AG08395 (cell line): Measurements from ENCODE around the gene NAV2.

Experiments
- DNase-seq: peaks from one replicate; pipeline ENCODE4 v3.0.0; 2012; ENCODE audit warnings: mixed read lengths, low spot score

The NAV2 gene

DNA sequence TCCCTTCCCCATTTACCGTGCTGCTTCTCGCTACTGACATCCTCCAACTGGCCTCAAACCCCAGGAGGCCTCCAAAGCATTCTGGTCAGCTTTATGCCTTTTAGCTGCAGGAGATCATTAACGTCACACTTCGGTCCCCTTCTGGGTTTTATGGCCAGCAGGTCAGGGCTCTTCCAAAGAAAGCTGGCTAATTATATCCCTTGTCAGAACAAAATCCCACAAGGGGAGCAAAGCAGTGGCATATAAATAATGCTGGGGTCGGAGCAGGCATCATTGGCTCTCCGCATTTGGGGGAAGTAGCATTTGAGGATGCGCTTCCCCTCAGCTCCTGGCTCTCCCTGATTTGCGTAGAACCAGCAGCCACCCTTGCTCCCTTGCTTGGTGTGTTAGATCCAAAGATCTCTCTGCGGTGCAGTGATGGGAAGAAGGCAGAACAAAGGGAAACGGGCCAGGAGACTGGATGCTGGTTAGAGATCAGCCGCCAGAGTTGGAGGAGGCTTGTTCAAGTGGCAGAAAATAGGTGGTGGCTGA lies 330.2 kb downstream of the NAV2 start:
- no peak for DNase-seq

DNA sequence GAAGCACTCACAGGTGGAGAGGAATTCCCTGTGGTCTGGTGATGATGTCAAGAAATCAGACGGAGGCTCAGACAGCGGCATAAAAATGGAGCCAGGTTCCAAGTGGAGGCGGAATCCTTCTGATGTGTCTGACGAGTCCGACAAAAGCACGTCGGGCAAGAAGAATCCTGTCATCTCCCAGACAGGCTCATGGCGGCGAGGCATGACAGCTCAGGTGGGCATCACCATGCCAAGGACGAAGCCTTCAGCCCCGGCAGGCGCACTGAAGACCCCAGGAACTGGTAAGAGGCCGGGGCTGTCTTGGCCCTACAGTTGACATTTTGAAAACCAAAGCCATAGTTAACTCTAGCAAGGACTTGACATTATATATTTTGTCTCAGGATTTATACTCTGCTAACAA lies 331.4 kb downstream of the NAV2 start:
- no peak for DNase-seq

DNA sequence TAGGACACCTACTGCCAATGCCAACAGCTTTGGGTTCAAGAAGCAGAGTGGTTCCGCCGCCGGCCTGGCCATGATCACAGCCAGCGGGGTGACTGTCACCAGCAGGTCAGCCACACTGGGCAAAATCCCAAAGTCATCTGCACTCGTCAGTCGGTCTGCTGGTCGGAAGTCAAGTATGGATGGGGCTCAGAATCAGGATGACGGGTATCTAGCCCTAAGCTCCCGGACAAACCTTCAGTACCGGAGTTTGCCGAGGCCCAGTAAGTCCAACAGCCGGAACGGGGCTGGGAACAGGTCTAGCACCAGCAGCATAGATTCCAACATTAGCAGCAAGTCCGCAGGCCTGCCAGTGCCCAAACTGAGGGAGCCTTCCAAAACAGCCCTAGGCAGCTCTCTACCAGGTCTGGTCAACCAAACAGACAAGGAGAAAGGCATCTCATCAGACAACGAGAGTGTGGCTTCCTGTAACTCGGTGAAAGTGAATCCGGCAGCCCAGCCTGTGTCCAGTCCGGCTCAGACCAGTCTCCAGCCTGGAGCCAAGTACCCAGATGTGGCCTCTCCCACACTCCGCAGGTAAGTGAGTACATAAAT lies 332.6 kb downstream of the NAV2 start:
- no peak for DNase-seq

DNA sequence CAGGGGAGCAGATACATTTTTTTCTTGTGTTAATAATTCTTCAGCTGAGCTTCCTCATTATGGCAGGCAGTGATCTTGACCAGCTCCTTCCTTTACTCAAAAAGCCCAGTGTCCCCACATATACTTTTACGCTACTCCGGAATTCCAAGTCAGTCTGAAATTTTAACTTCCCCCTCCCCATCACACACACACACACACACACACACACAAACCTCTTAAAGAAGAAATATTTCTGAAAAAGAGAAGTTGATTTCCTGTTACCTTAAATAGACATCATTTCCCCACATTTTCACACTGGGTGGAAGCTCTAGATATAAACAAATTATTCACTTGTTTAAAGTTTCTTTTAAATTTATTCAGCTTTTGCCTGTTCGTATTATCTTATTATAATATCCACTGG lies 333.8 kb downstream of the NAV2 start:
- no peak for DNase-seq

DNA sequence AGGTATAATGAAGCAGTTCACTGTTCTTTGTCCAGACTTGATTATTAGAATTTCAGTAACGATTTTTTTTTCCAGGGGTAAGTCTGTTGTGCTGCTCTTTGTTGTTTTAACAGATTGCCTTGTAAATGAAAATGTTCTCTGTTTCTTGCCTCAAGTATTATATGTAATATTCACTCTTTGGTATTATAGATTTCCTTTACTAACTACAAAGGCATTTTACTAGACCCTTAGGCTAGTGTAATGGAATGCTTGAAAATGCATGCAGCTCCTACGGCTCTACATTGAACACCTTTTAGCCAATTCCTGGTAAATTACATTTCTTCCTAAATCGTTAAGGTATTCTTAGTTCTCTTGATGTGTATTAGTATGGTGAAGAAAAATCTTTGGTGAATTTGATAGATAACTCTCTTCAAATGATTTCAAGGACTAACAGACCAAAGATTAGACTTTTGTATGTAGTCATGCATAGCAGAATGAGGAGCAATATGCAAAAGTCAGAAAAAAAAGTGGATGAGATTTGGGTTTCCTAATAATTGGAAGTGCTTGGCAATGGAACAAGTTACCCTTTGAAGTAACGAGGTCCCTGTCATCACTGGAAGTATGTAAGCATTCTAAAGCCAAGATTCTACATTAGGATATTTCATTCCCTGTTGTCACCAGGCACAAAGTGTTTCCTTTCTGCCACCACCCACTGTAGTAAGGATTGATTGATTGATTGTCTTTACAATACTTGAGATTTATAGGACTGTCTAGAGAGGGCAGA lies 334.6 kb downstream of the NAV2 start:
- no peak for DNase-seq

DNA sequence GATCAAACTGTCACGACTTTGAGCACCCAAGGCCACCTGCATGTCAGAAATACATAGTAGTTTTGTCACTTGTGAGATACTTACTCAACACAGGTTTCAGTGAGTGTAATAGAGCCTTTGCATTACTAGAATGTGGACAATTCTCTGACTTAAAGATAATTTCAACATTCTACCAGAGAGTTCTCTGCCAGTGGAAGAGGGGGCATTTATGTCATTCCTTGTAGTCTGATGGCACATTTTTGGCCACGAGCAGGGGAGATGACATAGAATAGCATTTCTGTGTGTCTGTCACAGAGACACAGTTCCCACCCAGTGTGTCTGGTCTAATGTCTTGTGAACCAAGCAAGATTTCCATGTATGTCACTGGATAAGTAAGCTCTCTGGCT lies 335.1 kb downstream of the NAV2 start:
- no peak for DNase-seq

DNA sequence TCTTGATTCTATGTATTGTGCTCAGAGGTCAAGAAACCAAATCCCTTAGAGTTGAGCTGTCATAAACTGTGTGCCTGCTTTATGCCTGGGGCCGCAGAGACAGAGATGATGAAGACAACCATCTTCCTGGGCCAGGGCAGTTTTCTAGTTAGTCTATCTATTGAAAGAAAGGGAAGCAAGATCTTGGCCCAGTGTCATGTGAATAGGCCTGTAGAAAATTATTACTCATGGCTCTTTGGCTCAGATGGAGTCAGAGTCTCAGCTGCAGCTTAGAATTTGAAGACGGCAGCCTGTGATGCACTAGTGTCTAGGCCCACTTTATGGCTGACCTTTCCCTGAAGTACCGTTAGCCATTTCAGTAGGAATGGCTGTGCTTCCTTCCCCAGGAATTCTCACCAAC lies 335.6 kb downstream of the NAV2 start:
- peak; percentile 26 for DNase-seq

DNA sequence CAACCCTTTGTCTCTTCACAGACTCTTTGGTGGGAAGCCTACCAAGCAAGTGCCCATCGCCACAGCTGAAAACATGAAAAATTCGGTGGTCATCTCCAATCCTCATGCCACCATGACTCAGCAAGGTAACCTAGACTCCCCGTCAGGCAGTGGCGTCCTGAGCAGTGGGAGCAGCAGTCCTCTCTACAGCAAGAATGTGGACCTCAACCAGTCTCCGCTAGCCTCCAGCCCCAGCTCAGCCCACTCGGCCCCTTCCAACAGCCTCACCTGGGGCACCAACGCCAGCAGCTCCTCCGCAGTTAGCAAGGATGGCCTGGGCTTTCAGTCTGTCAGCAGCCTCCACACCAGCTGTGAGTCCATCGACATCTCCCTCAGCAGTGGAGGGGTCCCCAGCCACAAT lies 336.1 kb downstream of the NAV2 start:
- no peak for DNase-seq

DNA sequence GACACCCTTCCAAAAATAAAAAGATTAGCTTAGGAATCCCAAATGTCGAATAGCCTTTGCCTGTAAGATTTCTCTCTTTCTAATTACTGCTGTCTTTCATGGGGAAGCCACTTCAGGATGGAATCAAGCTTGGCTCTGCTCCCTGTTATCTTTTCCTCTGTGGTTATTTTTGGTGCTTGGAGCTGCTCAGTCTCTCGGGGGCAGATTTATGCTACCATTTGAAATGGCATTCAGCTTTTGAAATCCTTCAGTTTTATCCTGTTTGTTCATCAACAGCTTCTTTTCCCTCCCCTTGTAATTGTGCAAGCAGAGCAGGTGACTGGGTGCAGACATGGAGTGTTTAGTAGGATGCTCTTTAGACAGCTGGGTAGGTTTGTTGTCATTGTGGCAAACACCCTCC lies 336.6 kb downstream of the NAV2 start:
- DNase-seq, result no peak

DNA sequence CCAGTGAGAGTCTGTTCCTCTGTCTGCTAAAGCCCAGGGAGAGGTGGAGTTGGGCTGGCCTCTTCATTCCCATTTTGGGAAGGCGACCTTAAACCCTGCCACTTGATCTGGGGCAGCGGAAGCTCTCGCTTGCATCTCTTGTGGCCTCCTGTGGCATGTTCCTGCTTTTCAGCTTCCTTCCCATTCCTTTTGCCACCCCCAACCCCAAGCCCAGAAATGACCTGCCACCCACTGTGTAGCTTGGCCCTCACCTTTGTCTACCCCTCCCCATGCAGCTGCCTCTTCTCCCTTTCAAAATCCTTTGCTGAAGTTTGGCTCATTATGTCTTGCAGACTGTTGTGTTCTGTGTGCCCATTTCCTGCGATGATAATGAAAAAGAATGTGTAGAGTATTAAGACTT lies 337.4 kb downstream of the NAV2 start:
- no peak for DNase-seq

DNA sequence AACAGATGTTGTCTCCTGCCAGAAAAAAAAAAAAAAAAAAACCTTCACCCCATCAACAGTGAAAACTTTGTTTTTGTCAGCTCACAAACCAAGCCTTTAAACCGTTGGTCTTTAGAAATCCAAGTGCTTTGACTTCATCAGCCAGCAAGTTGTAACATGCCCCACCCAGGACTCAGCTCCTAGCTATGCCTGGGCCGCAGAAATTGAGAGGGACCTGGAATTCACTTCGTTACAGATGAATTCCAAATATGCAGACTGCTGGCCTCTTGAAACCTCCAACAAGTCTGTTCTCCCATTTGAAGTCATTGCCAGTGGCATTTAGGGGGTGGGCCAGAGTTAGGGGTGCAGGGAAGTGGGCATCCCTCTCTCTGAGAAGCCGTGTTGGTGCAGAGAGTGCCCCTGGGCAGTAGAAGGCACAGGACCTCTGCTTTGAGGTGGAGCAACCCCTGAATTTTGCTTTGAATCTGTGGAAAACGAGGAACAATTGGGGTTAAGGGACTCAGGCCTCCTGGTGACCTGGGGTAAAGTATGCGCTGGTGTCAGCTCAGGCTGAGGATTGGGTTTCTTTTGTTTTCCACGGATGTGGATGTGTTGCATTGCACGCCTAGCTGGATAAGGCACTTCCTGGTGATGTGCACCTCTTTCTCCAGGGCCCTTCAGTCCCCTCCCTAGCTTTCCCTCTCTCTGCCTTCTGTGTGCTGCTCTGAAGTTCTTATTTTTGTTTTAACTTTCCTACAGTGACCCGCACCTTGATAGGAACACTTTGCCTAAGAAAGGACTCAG lies 338.1 kb downstream of the NAV2 start:
- DNase-seq, result no peak

DNA sequence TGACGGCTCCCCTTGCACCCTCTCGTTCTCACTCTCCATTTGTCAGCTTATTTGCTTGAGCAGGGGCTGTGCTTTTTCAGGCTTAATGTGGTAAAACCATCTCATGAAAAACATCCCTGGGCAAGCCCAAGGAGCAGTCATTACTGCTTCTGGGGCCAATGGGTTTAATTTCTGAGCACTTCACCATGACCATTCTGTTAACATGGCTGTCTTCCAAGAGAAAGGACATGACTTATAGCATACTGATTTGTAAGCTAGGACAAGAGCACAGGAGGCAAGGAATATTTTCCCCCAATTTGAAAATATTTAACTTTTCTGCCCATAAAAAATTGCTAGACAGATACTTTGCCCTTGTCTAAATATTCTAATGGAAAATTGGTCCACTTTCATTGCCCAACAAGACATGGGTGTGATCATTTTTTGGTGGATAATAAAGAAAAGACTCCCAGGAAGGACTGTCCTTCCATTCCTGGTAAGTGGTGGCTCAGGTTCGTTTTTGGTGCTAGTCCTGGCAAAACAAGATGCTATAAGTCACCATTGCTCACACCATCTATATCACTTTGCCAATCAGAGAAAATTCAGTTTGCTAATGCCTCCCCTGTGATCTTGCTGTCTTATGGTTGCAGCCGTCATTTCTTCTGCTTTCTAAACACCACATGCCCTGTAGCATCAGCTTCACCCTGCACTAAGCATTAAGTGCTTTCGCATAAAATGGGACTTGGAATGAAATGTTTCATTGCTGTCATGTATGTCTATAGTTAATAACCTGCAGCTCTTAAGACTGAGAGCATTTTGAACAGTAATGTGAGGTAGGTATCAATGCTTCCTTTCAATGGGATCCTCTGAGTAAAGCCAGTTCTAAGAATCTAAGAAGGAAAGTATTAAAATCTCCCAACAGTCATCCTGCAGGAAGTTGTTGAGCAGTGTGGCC lies 339.1 kb downstream of the NAV2 start:
- DNase-seq, result no peak

DNA sequence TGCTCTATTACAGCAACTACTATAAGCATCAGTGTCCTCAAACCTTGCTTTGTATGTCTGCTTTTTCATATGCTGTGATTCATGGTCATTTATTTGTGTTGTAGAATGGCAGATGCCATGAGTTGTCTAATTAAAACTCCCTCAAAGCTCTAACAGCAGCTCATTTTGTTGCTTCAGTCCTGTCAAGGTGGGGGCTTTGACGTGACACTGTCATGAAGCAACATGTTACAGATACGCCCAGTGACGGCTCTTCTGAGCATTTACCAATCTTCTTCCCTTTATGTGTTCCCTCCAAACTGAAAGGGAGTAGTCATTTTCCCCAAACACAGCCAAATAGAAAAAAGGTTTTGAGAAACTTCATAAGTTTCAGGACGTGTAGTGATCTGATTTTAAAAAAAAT lies 340.9 kb downstream of the NAV2 start:
- no peak for DNase-seq

DNA sequence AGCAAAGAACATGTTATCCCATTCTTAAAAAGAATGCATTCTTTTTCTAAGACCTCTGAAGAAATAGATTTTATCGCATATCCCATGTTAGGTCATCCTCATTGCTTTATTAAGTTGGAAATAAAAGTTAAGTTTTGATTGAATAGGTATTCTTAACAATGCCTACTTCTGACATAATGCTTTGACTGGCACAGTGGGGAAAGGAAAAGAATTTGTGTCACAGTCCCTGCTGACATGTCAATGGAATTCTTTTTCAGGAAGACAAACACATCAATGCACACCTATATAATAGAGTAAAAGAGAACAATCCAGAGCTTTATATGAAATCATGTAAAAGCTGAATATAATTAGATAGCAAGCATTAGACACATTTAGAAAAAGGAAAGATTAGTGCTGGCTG lies 341.9 kb downstream of the NAV2 start:
- no peak for DNase-seq

DNA sequence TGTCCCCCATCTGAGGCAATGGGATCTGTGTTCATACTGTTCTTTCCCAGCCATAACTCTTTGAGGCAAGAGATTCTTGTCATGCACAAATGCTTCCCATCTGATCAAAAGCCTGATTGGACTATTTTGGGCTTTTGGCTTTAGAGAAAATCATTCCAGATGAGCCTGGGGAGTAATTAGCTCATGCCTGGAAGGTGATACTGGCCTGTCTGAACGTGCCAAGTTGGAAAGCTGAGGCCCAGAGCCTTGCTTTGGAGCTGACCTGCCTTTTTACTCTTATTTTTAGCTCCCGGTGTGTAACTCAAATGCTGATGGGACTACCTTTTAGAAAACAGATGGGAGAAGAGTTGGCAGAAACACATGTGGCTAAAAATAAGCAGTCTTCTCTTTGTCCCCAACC lies 342.7 kb downstream of the NAV2 start:
- DNase-seq, result no peak

DNA sequence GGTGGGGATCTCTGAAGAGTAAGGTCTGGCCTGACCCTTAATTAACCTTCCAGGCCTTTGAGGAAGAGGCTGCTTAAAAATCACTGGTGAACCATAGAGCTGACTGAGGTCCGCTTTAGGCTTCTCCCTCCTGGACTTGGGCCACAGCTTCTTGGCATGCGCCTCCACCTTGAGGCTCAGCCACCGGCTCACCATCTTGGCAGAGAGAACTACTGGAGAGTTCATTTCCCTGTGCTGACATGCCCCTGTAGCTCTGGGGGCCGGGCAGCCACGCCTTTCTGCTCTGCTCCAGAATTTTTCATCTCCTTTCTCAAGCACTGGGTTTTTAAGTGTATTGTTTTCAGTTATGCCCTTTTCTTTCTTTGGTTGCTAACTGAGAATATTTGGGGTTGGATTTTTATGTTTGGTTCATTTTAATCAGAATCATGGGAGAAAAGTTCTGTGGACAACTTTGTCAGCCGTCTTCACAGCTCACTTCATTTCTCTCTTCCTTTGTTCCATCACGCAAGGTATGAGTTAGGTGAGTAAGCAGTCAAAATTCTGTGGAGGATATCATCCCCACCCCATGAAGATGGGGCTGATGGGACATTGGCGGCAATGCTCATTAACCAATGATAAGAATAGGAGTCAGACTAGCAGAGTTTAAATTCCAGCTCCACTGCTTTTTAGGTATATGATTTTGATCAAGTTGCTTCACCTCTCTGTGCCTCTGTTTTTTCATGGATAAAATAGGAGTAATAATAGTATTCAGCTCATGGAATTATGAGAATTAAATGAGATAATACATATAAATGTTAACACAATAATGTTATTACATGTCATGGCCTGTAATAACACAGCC lies 343.7 kb downstream of the NAV2 start:
- DNase-seq, result no peak

DNA sequence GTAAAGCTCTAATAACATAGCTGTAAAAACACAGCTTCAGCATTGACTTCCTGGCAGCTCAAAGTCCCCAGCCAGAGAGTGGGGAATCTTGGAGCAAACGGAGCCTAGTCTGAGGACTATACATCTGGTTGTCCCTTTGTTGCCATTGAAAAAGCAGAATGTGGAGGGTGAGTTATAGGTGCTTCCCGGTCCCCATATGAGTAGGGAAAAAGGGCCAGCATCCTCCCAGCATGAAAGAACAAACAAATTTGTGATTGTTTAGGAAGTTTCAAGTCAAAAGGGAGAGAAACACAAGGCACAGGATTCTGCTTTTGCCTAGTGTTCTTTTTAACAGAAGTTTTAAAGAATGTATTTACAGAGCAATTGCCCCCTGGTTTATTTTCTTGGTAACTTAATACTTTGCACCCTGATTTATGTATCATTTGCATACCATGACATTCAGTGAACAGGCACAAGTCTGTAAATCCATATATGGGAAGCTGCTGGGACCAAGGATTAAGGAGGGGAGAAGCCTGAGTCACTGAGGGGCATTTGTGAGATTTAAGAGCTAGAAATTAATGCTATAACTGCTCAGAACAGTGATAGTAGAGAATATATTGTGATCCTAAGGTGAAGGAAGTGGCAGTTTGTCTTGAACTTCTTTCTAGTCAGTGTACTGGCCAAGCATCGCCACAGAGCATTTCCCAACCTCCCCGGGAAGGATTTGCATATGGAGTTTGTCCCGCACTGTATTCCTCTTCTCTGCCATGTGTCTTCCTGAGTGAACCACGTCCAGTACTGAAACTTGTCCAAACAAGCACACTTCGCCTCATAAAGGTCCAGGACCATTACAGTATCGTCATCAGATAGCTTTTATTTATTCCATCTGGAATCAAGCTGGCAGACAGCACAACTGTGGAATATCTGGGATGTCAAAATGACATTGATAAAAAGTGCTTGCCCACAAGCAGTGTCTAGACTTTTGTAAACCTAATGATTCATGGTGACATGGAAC lies 344.6 kb downstream of the NAV2 start:
- peak; percentile 32 for DNase-seq

DNA sequence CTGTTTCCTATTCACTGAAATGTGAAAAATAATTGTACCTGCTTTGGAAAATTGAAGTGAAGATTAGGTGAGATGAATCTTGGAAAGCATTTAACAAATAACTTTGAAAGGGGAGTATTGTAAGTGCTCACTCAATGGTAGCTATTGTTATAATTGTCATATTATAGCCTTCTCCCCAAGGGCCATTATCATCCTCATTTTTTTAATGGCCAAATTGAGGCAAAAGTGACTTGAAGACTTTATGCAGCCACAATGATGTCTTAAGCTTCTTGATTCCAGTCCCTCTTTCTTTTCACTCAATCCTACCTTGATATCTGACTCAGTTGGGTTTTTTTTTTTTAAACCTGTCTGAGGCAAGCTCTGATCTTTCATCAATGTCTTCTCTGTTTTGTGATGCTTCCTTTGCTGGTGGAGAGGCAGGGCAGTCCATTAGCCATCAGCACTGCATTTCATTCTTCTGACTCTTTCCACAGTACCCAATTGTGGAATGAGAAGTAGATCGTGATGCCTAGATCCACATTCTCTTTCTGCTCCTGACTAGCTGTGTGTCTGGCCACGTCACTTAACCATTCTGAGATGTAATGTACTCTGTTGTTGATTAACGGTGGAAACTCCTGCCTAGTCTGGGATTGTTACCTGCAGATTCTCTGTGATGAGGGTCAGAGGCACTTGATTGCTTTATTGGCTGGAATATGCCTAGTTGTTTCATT lies 346.3 kb downstream of the NAV2 start:
- DNase-seq, result peak; percentile 21

DNA sequence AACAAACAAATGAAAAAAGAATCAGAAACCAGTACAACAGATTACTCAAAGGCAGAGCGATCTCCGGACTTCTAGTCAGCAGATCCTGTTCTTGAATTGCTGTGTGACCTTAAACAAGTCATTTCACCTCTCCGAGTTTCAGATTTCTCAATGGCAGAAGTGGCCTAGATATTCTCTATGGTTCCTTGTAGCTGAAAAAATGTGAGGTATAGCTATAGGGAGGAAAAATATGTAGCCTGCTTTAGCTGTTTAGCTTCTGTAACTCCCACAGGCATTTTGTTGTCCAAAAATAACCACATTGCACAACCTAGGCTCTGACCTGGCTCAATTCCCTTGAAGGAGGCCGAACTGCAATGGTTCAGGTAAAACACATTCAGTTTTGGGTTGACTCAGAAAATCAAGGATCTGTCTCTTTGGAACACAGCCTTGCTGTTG lies 347.0 kb downstream of the NAV2 start:
- no peak for DNase-seq
